Astrocyte of the spinal cord (primary cell): Measurements from ENCODE around the gene SP100.

ENCODE experiments used
- DNase-seq: peaks from one replicate; pipeline ENCODE4 v3.0.0; 2011; ENCODE audit warnings: low read depth, low spot score
- H3K4me3 ChIP-seq: 2 replicates; pipeline ENCODE4 v1.5.1; 2011; ENCODE audit warnings: low read depth, mild to moderate bottlenecking, low read length, moderate library complexity
- in situ Hi-C: cut with HindIII; loops from 2 replicates; pipeline ENCODE4 v1.10.0; 2017; ENCODE audit warnings: low sequenced_read_pairs
- TF ChIP-seq, protein P1 (sequence below): IDR thresholded peaks from 2 replicates; pipeline ENCODE4 v1.5.1; 2012; ENCODE audit warnings: low read depth, mild to moderate bottlenecking, low read length, inconsistent platforms

Gene SP100

DNA sequence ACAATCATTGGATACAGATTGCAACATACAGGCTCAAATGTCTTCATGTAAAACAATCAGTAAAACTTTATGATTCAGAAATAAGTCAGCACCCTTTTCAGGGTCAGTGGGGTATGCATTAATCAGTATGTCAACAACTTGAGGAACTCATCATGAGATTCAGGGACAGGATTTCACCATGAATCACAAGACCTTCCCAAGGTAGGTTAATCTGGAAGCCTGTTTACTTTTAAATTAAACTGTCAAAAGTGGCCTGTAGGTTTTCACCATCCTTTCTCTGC, 104.8 kb downstream of the SP100 start:
- peak; percentile 21 for DNase-seq
- no peak overlapping the region for H3K4me3 ChIP-seq
- TF ChIP-seq, protein P1, sequence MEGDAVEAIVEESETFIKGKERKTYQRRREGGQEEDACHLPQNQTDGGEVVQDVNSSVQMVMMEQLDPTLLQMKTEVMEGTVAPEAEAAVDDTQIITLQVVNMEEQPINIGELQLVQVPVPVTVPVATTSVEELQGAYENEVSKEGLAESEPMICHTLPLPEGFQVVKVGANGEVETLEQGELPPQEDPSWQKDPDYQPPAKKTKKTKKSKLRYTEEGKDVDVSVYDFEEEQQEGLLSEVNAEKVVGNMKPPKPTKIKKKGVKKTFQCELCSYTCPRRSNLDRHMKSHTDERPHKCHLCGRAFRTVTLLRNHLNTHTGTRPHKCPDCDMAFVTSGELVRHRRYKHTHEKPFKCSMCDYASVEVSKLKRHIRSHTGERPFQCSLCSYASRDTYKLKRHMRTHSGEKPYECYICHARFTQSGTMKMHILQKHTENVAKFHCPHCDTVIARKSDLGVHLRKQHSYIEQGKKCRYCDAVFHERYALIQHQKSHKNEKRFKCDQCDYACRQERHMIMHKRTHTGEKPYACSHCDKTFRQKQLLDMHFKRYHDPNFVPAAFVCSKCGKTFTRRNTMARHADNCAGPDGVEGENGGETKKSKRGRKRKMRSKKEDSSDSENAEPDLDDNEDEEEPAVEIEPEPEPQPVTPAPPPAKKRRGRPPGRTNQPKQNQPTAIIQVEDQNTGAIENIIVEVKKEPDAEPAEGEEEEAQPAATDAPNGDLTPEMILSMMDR, result no peak
- in situ Hi-C loops, result no loop called here

GRCh38 chr2:230521386-230521785, 105.4 kb downstream of the SP100 start:
- no peak overlapping the region for H3K4me3 ChIP-seq
- DNase-seq, result no peak
- in situ Hi-C loops, result no loop called here
- TF ChIP-seq, protein P1, result no peak

DNA sequence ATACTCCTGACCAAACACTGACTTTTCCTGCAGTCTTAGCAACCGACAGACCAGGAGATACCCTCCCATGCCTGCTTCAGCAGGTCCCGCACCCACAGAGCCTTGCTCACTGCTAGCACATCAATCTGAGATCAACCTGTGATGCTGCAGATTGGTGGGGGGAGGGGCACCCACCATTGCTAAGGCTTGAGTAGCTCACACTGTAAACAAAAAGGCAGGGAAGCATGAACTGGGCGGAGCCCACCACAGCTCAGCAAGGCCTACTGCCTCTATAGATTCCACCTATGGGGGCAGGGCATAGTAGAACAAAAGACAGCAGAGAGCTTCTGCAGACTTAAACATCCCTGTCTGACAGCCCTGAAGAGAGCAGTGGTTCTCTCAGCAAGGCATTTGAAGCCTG, 109.7 kb downstream of the SP100 start:
- TF ChIP-seq, protein P1, result no peak
- DNase-seq, result no peak
- in situ Hi-C loops, result no loop called here
- H3K4me3 ChIP-seq, result no peak overlapping the region

GRCh38 chr2:230537531-230537976, 121.6 kb downstream of the SP100 start:
- in situ Hi-C loops, result no loop called here
- DNase-seq, result no peak
- TF ChIP-seq, protein P1, result no peak
- H3K4me3 ChIP-seq, result no peak overlapping the region

GRCh38 chr2:230540332-230540731, 124.3 kb downstream of the SP100 start:
- TF ChIP-seq, protein P1, result no peak
- in situ Hi-C loops, result no loop called here
- DNase-seq, result no peak
- no peak overlapping the region for H3K4me3 ChIP-seq

GRCh38 chr2:230541934-230542380, 126.0 kb downstream of the SP100 start:
- H3K4me3 ChIP-seq, result no peak overlapping the region
- in situ Hi-C loops, result no loop called here
- TF ChIP-seq, protein P1, result no peak
- DNase-seq, result peak; percentile 37

GRCh38 chr2:230542751-230543150, 126.8 kb downstream of the SP100 start:
- in situ Hi-C loops, result no loop called here
- no peak overlapping the region for H3K4me3 ChIP-seq
- TF ChIP-seq, protein P1, result no peak
- DNase-seq, result no peak
